Raji (cell line): ENCODE data around the gene CNN1.
A peak's percentile ranks its signal among the peaks of the same experiment; 100 is the strongest.

Experiments used
- POLR2A ChIP-seq: IDR thresholded peaks from 2 replicates; pipeline ENCODE4 v1.6.1; 2011; ENCODE audit warnings: low read depth, low read length, control low read depth; ENCODE audit not compliant: insufficient read depth

CNN1 gene

DNA sequence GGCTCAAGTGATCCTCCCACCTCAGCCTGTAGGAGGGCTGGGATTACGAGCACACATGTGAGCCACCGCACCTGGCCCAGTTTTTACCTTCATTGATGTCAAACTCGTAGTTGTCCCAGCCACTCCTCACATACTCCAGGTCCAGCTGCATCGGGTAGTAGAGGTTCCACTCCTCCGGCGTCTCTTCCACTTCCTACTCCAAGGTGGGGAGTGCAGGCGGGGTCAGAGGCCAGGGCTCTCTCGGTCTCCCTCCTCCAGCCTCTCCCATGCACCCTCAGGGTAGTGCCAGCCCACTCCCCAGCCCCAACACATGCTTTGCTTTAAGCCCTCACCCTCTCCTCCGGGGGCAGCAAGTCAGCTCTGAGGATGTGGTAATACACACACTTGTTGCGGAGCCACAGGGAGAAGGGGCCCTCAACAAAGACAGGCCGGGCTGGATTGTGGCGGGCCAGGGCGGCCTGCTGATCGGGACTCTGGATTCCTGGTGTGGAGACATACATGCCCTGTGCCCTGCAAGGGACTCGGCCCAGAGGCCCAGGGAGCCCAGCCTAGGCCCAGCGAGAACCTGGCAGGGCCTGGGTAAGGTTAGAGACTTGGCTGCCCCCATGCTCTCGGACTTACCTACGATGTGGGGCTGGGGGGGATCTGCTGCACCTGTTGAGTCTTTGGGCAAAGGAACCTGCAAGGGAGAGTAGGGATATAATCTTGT, 31.1 kb upstream of the CNN1 start:
- no peak for TF ChIP-seq POLR2A

GRCh38 chr19:11510444-11510843, 28.2 kb upstream of the CNN1 start:
- no peak for TF ChIP-seq POLR2A

DNA sequence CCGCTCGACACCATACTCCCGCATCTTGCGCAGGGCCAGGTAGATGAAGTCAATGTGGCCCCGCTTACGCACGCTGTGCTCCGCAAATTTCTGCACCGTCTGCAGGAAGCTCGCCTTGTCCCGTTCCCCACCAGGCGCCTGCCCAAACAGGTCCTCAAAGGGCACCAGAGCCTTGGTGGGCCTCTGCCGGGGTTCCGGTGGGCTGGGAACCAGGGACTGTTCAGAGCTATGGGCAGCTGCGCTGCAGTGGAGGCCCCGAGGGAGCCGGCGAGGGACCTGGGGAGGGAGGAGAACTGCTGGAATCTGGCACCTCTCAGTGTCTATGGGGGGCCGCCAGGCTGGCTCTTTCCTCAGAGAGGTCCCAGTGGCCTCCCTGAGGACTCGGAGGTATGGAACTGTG, 24.7 kb upstream of the CNN1 start:
- no peak for TF ChIP-seq POLR2A

GRCh38 chr19:11519138-11519537, 19.5 kb upstream of the CNN1 start:
- TF ChIP-seq POLR2A: no peak

- TF ChIP-seq POLR2A: peak; percentile 77
Observed at GRCh38 chr19:11528551-11529341, 9.9 kb upstream of the CNN1 start, which contains the start of gene ECSIT. Gene ECSIT (minus strand): TSS chr19:11529134. CDS start chr19:11519170, 9,964 bp downstream.

DNA sequence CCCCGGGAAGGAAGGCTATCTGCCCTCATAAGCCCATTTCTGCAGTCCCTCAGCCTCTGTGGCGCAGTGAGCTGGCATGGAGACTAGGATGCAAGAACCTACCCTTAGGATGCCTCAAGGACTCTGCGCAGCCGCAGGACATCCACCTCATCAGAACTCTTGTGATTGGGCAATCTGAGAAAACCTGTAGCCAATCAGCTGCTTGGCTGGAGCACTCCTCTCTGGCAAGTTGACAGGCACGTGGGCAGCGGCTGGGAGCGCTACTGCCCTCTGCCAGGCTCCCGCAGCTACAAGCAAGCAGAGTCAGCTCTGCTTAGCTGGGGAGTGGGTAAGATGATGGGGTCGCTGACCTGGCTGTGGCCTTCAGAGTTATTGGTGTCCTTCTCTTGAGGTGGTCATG, 8.2 kb upstream of the CNN1 start:
- TF ChIP-seq POLR2A: no peak

DNA sequence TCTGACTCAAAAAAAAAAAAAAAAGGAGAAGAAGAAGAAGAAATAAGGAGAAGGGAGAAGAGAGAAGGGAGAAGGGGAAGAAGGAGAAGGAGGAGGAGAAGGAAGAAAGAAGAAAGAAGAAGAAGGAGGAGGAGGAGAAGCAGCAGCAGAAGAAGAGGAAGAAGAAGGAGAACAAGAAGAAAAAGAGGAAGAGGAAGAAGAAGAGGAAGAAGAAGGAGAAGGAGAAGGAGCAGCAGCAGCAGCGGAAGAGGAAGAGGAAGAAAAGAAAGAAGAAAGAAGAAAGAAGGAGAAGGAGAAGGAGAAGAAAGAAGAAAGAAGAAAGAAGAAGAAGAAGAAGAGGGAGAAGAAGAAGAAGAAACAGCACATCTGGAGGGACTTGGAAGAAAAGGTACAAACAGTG, 4.1 kb upstream of the CNN1 start:
- TF ChIP-seq POLR2A: no peak

DNA sequence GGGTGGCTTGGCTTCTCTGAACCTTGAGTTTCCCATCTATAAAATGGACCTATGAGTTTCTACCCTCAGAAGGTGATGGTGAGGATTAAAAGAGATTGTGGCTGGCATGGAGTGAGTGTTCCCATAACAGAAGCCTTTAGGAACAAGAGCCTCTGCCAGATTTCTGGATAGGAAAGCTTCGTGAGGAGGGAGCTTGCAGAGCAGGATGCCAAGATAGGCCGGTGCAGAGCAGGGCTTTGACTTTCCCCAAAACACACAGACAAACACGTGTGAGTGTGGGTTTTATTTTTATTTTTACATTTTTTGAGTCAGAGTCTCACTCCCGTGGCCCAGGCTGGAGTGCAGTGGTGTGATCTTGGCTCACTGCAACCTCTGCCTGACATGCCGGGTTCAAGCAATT, 3.7 kb upstream of the CNN1 start:
- TF ChIP-seq POLR2A: no peak

- TF ChIP-seq POLR2A: 0 out of 2 replicates have a peak, but pooled peaks have one; percentile 23
Observed at GRCh38 chr19:11535792-11536595, 2.7 kb upstream of the CNN1 start.

- no peak for TF ChIP-seq POLR2A
Observed at GRCh38 chr19:11539495-11540365, 1.1 kb downstream of the CNN1 start.

DNA sequence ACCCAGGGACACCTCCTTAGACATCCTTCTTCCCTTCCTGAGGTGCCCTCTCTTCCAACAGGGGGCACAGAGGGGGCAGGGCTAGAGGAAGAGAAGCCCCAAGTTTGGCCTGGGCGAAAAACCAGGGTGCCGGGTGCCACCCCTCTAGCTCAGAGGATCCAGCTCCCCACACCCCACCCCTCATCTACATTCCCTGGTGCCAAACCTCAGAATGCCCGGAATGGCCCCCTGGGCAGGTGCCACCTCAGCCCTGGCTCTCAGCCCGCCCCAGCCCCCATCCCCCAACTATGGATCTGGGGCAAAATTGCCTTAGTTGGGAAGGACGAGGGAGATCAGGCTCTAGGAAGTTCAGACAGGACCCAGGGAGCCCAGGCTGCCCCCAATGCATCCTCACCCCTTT, 2.0 kb downstream of the CNN1 start:
- TF ChIP-seq POLR2A: no peak

GRCh38 chr19:11541238-11541637, 2.6 kb downstream of the CNN1 start:
- no peak for TF ChIP-seq POLR2A

DNA sequence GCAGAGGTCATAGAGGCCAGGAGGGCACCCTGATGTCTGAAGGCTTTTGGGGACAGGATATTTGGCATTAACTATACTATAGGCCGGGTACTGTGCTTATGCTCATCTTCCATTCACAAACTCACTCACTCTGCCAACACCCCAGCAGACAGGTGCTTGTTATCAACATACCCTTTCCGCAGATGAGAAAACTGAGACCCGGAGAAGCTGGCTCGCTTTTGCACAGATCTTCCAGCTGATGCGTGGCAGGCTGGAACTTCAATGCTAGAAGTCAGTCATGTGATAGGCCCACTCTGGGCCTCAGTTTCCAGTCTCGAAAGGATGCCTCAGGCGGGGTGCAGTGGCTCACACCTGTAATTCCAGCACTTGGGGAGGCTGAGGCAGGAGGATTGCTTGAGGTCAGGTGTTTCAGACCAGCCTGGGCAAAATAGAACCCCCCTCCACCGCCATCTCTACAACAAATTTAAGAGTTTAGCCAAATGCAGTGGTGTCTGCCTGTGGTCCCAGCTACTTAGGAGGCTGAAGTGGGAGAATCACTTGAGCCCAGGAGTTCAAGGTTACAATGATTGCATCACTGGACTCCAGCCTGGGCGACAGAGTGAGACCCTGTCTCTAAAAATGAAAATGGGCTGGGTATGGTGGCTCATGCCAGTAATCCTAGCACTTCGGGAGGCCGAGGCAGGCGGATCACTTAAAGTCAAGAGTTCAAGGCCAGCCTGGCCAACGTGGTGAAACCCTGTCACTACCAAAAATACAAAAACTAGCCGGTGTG, 9.5 kb downstream of the CNN1 start:
- TF ChIP-seq POLR2A: no peak
